GM20000 (cell line): ENCODE data around the gene KAT14.
"Not testable (repeated sequence)": the region's sequence is repeated elsewhere in the genome, so short reads cannot be mapped to it uniquely, and the experiment has no call there.

ENCODE experiments used
- DNase-seq: peaks from one replicate; pipeline ENCODE4 v3.0.0; 2012; ENCODE audit warnings: low spot score
- CTCF ChIP-seq: IDR thresholded peaks from 2 replicates; pipeline ENCODE4 v1.5.1; 2012; ENCODE audit warnings: mild to moderate bottlenecking, control low read depth; ENCODE audit errors: extremely low read depth, missing control alignments

KAT14 gene

GRCh38 chr20:18137412-18138265, at the start of gene KAT14, which contains the start of gene PET117:
KAT14 (plus strand) TSS chr20:18137863; CDS start chr20:18142661, 4,798 bp downstream.
PET117 (plus strand) TSS chr20:18137863; CDS start chr20:18137956, 93 bp downstream.
- no peak for TF ChIP-seq CTCF
- peak; percentile 91 for DNase-seq

- not testable (repeated sequence) for DNase-seq
Observed at GRCh38 chr20:18088298-18088697, 49.4 kb upstream of the KAT14 start.

- DNase-seq: not testable (repeated sequence)
Observed at GRCh38 chr20:18088841-18089240, 48.8 kb upstream of the KAT14 start.

- DNase-seq: no peak
Observed at GRCh38 chr20:18090044-18090443, 47.6 kb upstream of the KAT14 start.

GRCh38 chr20:18090477-18090876, 47.2 kb upstream of the KAT14 start:
- TF ChIP-seq CTCF: no peak
- DNase-seq: no peak

More at GRCh38 chr20:18090044-18090443, 47.6 kb upstream of the KAT14 start:
- TF ChIP-seq CTCF: no peak

- no peak for DNase-seq
- TF ChIP-seq CTCF: no peak
Observed at GRCh38 chr20:18091623-18092022, 46.0 kb upstream of the KAT14 start.

- DNase-seq: no peak
- no peak for TF ChIP-seq CTCF
Observed at GRCh38 chr20:18092890-18093289, 44.8 kb upstream of the KAT14 start.

GRCh38 chr20:18093388-18093787, 44.3 kb upstream of the KAT14 start:
- TF ChIP-seq CTCF: no peak
- no peak for DNase-seq
